Jurkat, Clone E6-1 (cell line): ENCODE data around the gene CRK.

Experiments
- DNase-seq: peaks from one replicate; pipeline ENCODE4 v3.0.0-alpha.2; 2011; ENCODE audit warnings: low read depth, low spot score
- H3K4me3 ChIP-seq: 2 replicates; pipeline ENCODE4 v1.5.1; 2011; ENCODE audit warnings: mild to moderate bottlenecking, low read length, control low read depth, moderate library complexity

Gene CRK

DNA sequence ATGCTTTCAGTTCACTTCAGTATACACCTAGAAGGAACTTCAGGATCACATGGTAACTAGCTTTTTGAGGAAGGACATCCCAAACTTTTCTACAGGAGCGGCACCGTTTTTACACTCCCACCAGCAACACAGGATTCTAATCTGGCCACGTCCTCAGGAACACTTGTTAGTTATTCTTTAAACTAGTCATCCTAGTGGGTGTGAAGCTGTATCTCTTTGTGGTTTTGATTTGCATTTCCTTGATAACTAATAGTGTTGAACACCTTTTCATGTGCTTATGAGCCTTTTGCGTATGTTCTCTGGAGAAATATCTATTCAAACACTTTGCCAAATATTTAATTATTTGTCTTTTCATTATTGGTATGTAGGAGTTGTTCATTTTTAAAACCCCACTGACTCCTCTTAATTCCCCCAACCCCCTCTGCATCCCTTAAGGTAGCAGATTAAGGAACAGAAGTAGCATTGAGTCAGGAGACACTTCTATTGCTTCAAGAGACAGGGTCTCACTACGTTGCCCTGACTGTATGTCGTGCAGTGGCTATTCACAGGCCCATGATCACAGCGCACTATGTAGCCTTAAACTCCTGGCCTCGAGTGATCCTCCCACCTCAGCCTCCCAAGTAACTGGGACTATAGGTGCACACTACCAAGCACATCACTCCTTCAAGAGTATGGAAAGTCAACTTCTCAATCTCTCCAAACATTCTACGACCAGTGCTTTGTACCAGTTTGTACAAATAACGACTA lies 81.4 kb downstream of the CRK start:
- no peak overlapping the region for H3K4me3 ChIP-seq
- no peak for DNase-seq

GRCh38 chr17:1373707-1374237 lies 82.3 kb downstream of the CRK start:
- H3K4me3 ChIP-seq: no peak overlapping the region
- DNase-seq: no peak

DNA sequence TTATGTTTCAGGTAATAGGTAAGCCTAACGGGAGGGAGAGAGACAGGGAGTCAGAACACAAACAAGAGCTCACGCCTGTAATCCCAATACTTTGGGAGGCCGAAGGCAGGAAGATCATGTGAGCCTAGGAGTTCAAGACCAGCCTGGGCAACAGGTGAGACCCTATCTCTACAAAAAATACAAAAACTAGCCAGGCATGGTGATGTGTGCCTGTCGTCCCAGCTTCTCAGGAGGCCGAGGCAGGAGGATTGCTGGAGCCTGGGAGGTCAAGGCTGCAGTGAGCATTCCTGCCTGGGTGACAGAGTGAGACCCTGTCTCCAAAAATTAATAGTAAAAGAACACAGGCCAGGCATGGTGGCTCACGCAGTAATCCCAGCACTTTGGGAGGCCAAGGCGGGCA lies 83.4 kb downstream of the CRK start:
- H3K4me3 ChIP-seq: no peak overlapping the region
- no peak for DNase-seq

GRCh38 chr17:1371893-1372590 lies 84.0 kb downstream of the CRK start:
- no peak for DNase-seq

More at GRCh38 chr17:1371893-1372590, 84.0 kb downstream of the CRK start:
- no peak overlapping the region for H3K4me3 ChIP-seq
